Hepatocyte (in vitro differentiated cells): ENCODE measurements around the gene RBMS1. TPM values are rescaled to one million over a fixed set of nuclear protein-coding genes. Genes with fewer than 3 reads are reported as not detected.

Experiments used
- DNase-seq: peaks from one replicate; pipeline ENCODE4 v3.0.0-alpha.2; 2016; ENCODE audit warnings: low spot score
- H2AFZ ChIP-seq: fragments of 200-600 bp; sonication (generic); 2 replicates; pipeline ENCODE4 v1.6.0; 2016; ENCODE audit warnings: antibody characterized with exemption, mild to moderate bottlenecking
- H3K27ac ChIP-seq: fragments of 200-600 bp; sonication (generic); 2 replicates; pipeline ENCODE4 v1.5.1; 2016; ENCODE audit warnings: mild to moderate bottlenecking
- H3K27me3 ChIP-seq: fragments of 200-600 bp; sonication (generic); 2 replicates; pipeline ENCODE4 v1.6.1; 2016
- H3K36me3 ChIP-seq: fragments of 200-600 bp; sonication (generic); replicated peaks from 2 replicates; pipeline ENCODE4 v1.5.1; 2016; ENCODE audit warnings: low read depth; ENCODE audit not compliant: insufficient read depth
- H3K4me1 ChIP-seq: fragments of 200-600 bp; sonication (generic); 2 replicates; pipeline ENCODE4 v1.5.1; 2016; ENCODE audit warnings: mild to moderate bottlenecking, moderate library complexity; ENCODE audit not compliant: insufficient read depth
- H3K4me2 ChIP-seq: fragments of 200-600 bp; sonication (generic); 2 replicates; pipeline ENCODE4 v1.6.0; 2016
- H3K4me3 ChIP-seq: fragments of 200-600 bp; sonication (generic); 2 replicates; pipeline ENCODE4 v1.5.1; 2016; ENCODE audit warnings: mild to moderate bottlenecking
- H3K79me2 ChIP-seq: fragments of 200-600 bp; sonication (generic); 2 replicates; pipeline ENCODE4 v1.6.0; 2017; ENCODE audit warnings: mild to moderate bottlenecking
- H3K9me2 ChIP-seq: fragments of 200-600 bp; sonication (generic); replicated peaks from 2 replicates; pipeline ENCODE4 v1.6.0; 2017; ENCODE audit warnings: mild to moderate bottlenecking; ENCODE audit not compliant: insufficient read depth
- H3K9me3 ChIP-seq: fragments of 200-600 bp; sonication (generic); 2 replicates; pipeline ENCODE4 v1.5.1; 2016; ENCODE audit warnings: low read depth, mild to moderate bottlenecking
- H4K20me1 ChIP-seq: fragments of 200-600 bp; sonication (generic); 2 replicates; pipeline ENCODE4 v1.6.0; 2016; ENCODE audit warnings: mild to moderate bottlenecking; ENCODE audit not compliant: insufficient read depth, poor library complexity, severe bottlenecking
- CTCF ChIP-seq: fragments of 200-600 bp; sonication (generic); IDR thresholded peaks from 2 replicates; pipeline ENCODE4 v1.5.1; 2016; ENCODE audit warnings: antibody characterized with exemption, mild to moderate bottlenecking; ENCODE audit not compliant: poor library complexity
- EZH2 ChIP-seq: fragments of 200-600 bp; sonication (generic); IDR thresholded peaks from 2 replicates; pipeline ENCODE4 v1.6.1; 2016; ENCODE audit warnings: antibody characterized with exemption, mild to moderate bottlenecking, borderline replicate concordance
- EZH2phosphoT487 ChIP-seq: fragments of 200-600 bp; sonication (generic); IDR thresholded peaks from one replicate; pipeline ENCODE4 v1.6.1; 2018; ENCODE audit warnings: antibody characterized with exemption, mild to moderate bottlenecking, low read depth, moderate library complexity; ENCODE audit not compliant: unreplicated experiment, severe bottlenecking
- WGBS: methylation state at CpG from one replicate; pipeline ENCODE4 v1.1.6; 2016; ENCODE audit warnings: low lambda C conversion rate; ENCODE audit errors: missing lambda C conversion rate; 5-methylcytosine and 5-hydroxymethylcytosine counted together
- polyA plus RNA-seq: library from polyadenylated mRNA; unstranded; fragments of >200 nt; fragmentation: Nextera tagmentation; extraction: Ambion mirVana; gene quantifications from 2 replicates; pipeline ENCODE4 v1.2.1, GENCODE V29; 2016
- total RNA-seq: library from RNA; depleted of rRNA; stranded (reverse); fragments of >200 nt; gene quantifications from 2 replicates; pipeline ENCODE4 v1.2.3, GENCODE V29; 2014

Gene RBMS1
- total and polyA plus RNA-seq, 2 experiments from 2014 or later: 87.9 to 103 TPM

- WGBS: 89% methylated on average over 2 of the region's 2 CpGs
- no peak overlapping the region for H3K27ac ChIP-seq
- H4K20me1 ChIP-seq: no peaks in the 10 kb centered on the region
- no peaks in the 10 kb centered on the region for H3K27me3 ChIP-seq
- DNase-seq: no peak
- no peak overlapping the region for H3K4me3 ChIP-seq
- no peak overlapping the region for H2AFZ ChIP-seq
- H3K36me3 ChIP-seq: peaks cover 3% of the 10 kb centered on the region
- no peaks in the 10 kb centered on the region for H3K9me2 ChIP-seq
- H3K4me2 ChIP-seq: no peak overlapping the region
- H3K4me1 ChIP-seq: peaks cover 8% of the 10 kb centered on the region
- no peak for TF ChIP-seq CTCF
- TF ChIP-seq EZH2phosphoT487: no peak
- no peak for TF ChIP-seq EZH2
- H3K79me2 ChIP-seq: peaks cover 13% of the 10 kb centered on the region
- H3K9me3 ChIP-seq: no peaks in the 10 kb centered on the region
These were observed 205.3 kb downstream of the RBMS1 start for GRCh38 chr2:160288324-160288723.

GRCh38 chr2:160287476-160287875 lies 206.1 kb downstream of the RBMS1 start:
- Histone ChIP-seq H3K27me3 (no peaks in the 10 kb centered on the region), H3K4me1 (no peaks in the 10 kb centered on the region), H3K9me3 (no peaks in the 10 kb centered on the region), H3K4me2 (no peak overlapping the region), H3K4me3 (no peak overlapping the region), H3K36me3 (peaks cover 3% of the 10 kb centered on the region), H4K20me1 (no peaks in the 10 kb centered on the region), H3K27ac (no peak overlapping the region), H2AFZ (no peak overlapping the region), H3K79me2 (peaks cover 13% of the 10 kb centered on the region), H3K9me2 (no peaks in the 10 kb centered on the region)
- 81% methylated on average over 3 of the region's 3 CpGs for WGBS
- TF ChIP-seq EZH2: no peak
- no peak for TF ChIP-seq CTCF
- no peak for TF ChIP-seq EZH2phosphoT487
- no peak for DNase-seq

- Histone ChIP-seq H3K79me2 (peaks cover 10% of the 10 kb centered on the region), H4K20me1 (no peaks in the 10 kb centered on the region), H3K36me3 (peaks cover 3% of the 10 kb centered on the region), H2AFZ (no peak overlapping the region), H3K4me3 (no peak overlapping the region), H3K9me3 (no peaks in the 10 kb centered on the region), H3K4me1 (no peaks in the 10 kb centered on the region), H3K27ac (no peak overlapping the region), H3K27me3 (no peaks in the 10 kb centered on the region), H3K4me2 (no peak overlapping the region), H3K9me2 (no peaks in the 10 kb centered on the region)
- TF ChIP-seq EZH2 (no peak), CTCF (no peak), EZH2phosphoT487 (no peak)
- DNase-seq: no peak
- 99% methylated on average over 5 of the region's 5 CpGs for WGBS
These were observed 207.1 kb downstream of the RBMS1 start for GRCh38 chr2:160286551-160286950.

GRCh38 chr2:160283675-160284074 lies 209.9 kb downstream of the RBMS1 start:
- Histone ChIP-seq H3K36me3 (peaks cover 3% of the 10 kb centered on the region), H3K4me3 (no peak overlapping the region), H3K9me3 (no peaks in the 10 kb centered on the region), H3K79me2 (peaks cover 8% of the 10 kb centered on the region), H3K4me1 (no peaks in the 10 kb centered on the region), H4K20me1 (no peaks in the 10 kb centered on the region), H3K27me3 (no peaks in the 10 kb centered on the region), H3K9me2 (no peaks in the 10 kb centered on the region), H2AFZ (no peak overlapping the region), H3K4me2 (no peak overlapping the region), H3K27ac (no peak overlapping the region)
- no peak for DNase-seq
- TF ChIP-seq CTCF (no peak), EZH2 (no peak), EZH2phosphoT487 (no peak)
